Endometrial microvascular endothelial cells (primary cell): ENCODE measurements around the gene PDGFD. TPM values are rescaled to one million over a fixed set of nuclear protein-coding genes. Genes with fewer than 3 reads are reported as not detected.

Experiments
- in situ Hi-C: cut with HindIII; loops from 2 replicates; pipeline ENCODE4 v1.10.0; 2017; ENCODE audit warnings: low sequenced_read_pairs, low pct_unique_long_range_greater_than_20kb; ENCODE audit errors: inconsistent ontology term
- total RNA-seq: library from RNA; depleted of rRNA; stranded (reverse); fragments of >200 nt; gene quantifications from one replicate; pipeline ENCODE4 v1.2.3, GENCODE V29; 2015; ENCODE audit errors: inconsistent ontology term

The PDGFD gene
- total RNA-seq, 1 donor from 2014 or later: 11.9 TPM

- in situ Hi-C loops: no loop called here
Observed at GRCh38 chr11:104104201-104104600, 59.7 kb downstream of the PDGFD start.

DNA sequence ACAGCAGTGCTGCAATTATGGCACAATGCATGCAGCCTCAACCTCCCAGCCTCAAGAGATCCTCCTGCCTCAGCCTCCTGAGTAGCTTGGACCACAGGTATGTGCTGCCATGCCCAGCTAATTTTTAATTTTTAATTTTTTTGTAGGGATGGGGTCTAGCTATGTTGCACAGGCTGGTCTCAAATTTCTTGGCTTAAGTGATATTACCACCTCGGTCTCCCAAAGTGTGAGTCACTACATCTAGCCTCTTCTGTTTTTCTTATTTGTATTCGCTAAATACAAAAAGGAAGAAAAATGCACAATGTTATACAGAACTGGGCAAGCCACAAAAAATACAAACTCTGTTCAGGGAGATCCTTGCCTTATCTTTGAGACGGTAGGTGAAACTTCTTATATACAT lies 65.4 kb downstream of the PDGFD start:
- in situ Hi-C loops: no loop called here

GRCh38 chr11:104098132-104098531 lies 65.8 kb downstream of the PDGFD start:
- in situ Hi-C loops: no loop called here

DNA sequence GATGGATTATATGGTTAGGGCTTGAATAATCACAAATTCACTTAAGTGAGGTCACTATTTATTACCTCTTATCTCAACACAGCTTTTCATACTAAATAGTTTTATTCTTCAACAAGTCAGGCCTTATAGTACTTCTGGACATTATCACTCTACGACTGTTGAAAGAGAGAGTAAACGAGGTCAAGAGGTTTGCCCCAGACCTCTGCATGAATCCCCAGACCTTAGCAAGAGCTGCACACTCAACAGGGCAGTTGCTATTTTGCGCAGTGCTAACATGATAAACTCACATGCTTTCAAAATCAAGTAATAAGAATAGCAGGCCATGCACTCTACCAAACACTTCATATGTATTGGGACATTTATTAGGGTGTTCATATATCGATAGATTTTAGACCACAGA lies 67.0 kb downstream of the PDGFD start:
- in situ Hi-C loops: no loop called here

DNA sequence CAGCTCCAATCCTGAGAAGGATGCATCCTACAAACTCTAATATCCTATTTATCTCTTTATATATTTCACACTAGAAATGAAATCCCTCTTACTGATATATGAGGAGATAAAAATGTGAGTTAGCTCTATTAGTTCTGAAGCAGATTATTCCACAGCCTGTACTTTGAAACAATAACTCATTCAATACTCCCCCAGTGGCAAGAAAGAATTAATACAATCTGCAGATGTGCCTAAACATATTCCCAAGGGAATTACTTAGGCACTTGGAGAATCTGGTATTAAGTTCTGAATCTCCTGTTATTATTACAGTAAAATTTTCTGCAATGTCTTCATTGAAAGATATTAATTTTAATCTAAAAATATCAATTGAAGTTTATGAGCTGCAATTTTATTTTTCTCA lies 68.2 kb downstream of the PDGFD start:
- in situ Hi-C loops: no loop called here

DNA sequence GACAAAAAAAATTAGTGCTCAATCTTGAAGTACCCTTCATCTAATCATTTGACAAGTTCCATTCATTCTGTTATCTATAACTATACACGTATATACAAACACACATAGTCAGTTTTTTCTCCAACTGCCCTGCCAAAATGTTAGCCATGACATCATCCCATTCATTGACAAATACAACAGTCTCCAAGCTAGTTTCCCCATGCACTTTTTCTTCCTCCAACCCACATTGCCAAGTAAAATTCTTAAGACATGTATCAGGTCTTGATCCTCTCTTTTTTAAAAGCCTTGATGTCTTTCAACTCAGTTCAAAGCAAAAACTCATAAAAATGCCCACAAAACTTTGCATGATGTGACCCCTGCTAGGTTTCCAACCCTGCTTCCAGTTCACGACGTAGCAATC lies 69.4 kb downstream of the PDGFD start:
- in situ Hi-C loops: no loop called here

DNA sequence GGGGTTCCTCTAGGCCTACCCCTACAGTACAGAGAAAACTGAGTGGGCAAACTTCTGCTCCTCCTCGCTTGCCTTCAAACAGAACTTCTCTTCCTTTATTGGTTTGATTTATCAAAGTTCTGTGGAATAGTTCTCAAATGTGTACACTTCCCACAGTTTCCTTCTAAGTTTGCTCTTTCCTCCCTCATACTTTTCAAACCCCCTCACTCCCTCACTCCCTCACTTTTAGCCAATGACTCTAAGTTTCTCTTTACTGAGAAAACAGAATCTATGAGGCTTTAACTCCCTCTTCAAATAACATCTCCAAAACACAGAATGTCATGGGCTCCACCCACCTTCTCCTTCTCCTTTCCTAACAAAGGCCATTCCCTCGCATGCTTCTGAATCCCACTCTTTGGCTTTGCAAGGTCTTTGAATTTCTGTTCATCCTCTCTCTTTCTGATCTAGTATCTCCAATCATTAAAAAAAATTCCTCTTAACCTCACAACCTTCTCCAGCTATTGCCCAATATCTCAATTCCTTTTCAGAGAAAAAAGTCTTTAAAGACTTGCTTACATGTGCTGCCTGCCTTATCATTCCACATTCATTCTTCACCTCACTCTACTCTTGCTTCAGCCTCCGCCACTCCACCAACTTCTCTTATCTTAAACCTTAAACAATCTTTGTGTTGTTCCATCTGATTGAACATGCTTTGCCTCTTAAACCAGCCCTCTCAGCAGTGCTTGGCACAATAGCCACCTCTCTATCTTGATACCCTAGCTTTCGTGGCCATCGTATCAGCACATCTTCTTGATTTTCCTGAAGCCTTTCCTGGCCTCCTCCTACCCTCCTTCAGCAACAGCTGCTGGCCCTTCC lies 70.3 kb downstream of the PDGFD start:
- in situ Hi-C loops: no loop called here

DNA sequence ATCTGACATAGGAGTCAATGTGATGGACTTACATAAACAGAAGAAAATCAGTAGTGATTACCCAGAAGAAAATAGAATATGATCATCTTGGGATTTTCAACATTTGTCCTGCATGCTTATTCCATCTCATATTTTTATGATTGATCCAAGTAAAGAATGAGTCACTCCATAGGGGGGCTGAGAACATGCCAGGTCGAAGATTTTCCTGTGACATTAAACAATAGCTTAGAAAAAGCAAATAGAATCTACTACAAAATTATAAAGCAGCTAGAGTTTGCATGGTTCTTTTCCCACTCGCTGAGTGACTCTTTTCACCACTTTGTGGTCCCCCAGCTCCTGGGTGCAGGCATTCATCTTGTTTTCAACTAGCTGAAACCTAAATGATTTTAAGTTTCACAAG lies 71.2 kb downstream of the PDGFD start:
- in situ Hi-C loops: no loop called here

DNA sequence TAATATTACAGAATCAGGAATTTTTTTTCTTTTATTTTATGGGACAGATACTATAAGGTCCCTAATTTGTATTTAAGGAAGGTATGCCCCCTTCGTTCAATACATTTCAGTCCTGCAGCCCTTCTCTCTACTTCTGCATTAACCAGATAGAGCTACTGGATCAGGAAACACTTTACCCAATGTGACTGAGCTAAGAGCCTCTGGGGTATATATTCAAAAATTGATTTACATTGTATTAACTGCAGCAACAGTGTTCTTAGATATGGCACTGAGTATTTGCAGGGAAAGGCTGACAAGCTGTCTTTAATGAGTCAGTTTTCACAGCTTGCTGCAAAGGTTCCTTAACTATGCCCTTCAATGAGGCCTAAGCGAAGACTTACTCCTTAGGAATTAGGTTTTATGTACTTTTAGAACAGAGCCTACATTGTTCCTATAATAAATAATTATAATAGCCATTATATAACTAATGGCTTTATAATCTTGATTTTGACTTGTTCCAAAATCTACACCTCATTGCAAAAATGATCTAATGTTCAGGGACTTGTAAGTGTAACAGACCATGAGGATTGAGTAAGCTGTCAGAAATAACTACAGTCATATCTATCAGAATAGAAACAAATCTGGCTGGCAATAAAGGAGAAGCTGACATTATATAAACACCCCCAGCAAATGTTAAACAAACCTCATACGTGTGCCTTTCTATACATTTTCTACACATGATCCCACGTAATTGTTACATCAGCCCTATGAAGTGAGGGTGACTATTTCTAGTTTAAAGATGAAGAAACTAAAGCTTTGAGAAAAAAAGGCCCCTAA lies 72.5 kb downstream of the PDGFD start:
- in situ Hi-C loops: no loop called here

DNA sequence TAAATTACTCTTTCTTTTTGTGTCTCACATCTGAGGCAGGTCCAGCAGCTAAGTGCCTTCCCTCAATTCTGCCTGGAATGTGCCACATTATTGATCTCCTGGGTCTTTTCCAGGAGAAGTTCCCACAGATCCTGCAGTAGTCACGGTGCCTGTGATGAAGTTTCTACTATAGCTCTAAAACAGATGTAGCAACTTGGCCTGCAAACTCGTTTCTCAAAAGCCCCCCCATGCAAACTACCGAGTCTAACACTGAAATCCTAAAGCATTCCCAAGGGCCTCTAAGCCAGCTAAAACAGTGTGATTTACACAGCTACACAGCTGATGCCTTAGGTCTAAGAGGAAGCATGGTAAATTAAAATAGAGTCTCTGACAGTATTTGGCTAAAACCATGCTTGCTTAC lies 73.2 kb downstream of the PDGFD start:
- in situ Hi-C loops: no loop called here

- in situ Hi-C loops: no loop called here
Observed at GRCh38 chr11:104089481-104089880, 74.5 kb downstream of the PDGFD start.

GRCh38 chr11:104086621-104087020 lies 77.3 kb downstream of the PDGFD start:
- in situ Hi-C loops: no loop called here

- in situ Hi-C loops: no loop called here
Observed at GRCh38 chr11:104078995-104079394, 85.0 kb downstream of the PDGFD start.

GRCh38 chr11:104078245-104078644 lies 85.7 kb downstream of the PDGFD start:
- in situ Hi-C loops: no loop called here

GRCh38 chr11:104076455-104076854 lies 87.5 kb downstream of the PDGFD start:
- in situ Hi-C loops: no loop called here

GRCh38 chr11:104075706-104076105 lies 88.2 kb downstream of the PDGFD start:
- in situ Hi-C loops: no loop called here

DNA sequence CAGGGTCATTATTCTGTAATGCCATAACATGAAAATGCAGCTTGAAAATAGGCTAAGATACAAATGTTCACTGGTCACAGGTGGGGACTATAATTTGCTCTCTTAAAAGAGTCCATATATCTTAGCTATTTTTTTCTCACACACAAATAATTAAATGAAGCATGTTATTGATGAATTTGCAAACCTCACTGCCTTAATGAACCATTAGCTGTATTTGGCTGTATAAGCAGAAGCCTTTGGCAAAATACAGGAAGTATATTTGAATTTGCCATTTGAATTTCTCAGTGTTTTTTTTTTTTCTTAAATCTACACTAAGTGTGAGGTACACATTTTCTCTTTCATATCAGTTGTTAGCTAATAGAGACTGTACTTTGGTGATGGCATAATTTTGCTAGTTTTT lies 88.9 kb downstream of the PDGFD start:
- in situ Hi-C loops: no loop called here

GRCh38 chr11:104073950-104074705 lies 89.8 kb downstream of the PDGFD start:
- in situ Hi-C loops: no loop called here

DNA sequence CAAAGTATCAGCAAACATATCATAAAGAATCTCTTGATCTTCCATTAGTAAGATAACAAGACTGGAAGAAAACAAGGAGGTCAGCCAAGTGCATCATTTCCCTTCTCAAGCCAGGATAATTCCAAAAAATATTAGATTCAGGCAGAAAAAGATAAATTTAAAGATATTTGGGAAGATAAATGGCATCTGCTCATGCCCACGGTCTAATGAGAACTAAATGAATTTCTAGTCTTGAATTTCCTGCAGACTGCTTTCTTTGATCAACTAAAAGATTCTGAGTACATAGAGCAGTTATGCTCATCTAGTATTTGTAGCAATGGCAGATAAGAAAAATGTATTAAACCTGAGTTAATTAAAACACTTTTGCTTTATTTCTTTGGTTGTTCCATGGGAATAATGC lies 96.4 kb downstream of the PDGFD start:
- in situ Hi-C loops: no loop called here
